NCI-H774 (cell line): ENCODE measurements around the gene NDRG4.

Experiments used
- DNase-seq: peaks from one replicate; lab custom pipeline; 2025; lab: John Stamatoyannopoulos, UW

The NDRG4 gene

GRCh38 chr16:58495521-58496331 is 4.2 kb upstream of the NDRG4 start:
- no peak for DNase-seq

- no peak for DNase-seq
These were observed 2.5 kb upstream of the NDRG4 start for GRCh38 chr16:58497468-58497867.

- DNase-seq: no peak
These were observed 2.0 kb upstream of the NDRG4 start for GRCh38 chr16:58497935-58498334.

- DNase-seq: no peak
These were observed 1.4 kb upstream of the NDRG4 start for GRCh38 chr16:58498341-58499091.

GRCh38 chr16:58499092-58499511 is 841 bp upstream of the NDRG4 start:
- no peak for DNase-seq

- DNase-seq: no peak
These were observed 693 bp downstream of the NDRG4 start for GRCh38 chr16:58500430-58501241.

GRCh38 chr16:58501242-58502131 is 1.5 kb downstream of the NDRG4 start:
- peak; percentile 34 for DNase-seq

- DNase-seq: no peak
These were observed 2.4 kb downstream of the NDRG4 start for GRCh38 chr16:58502217-58502921.

GRCh38 chr16:58503166-58503862 is 3.4 kb downstream of the NDRG4 start:
- DNase-seq: no peak

GRCh38 chr16:58503863-58504688 is 4.1 kb downstream of the NDRG4 start:
- no peak for DNase-seq

GRCh38 chr16:58506241-58507194 is 6.6 kb downstream of the NDRG4 start:
- no peak for DNase-seq

GRCh38 chr16:58507195-58507962 is 7.4 kb downstream of the NDRG4 start:
- DNase-seq: no peak

- DNase-seq: no peak
These were observed 8.2 kb downstream of the NDRG4 start for GRCh38 chr16:58507963-58508670.

GRCh38 chr16:58508671-58509251 is 8.8 kb downstream of the NDRG4 start:
- no peak for DNase-seq

- DNase-seq: no peak
These were observed 9.5 kb downstream of the NDRG4 start for GRCh38 chr16:58509256-58510096.
